IMR-90 (cell line): ENCODE results near the gene IL24. TPM values are rescaled to one million over a fixed set of nuclear protein-coding genes. Genes with fewer than 3 reads are reported as not detected.

Experiments
- ATAC-seq: fragments of 200-7000 bp; cut with Tn5 transposase; 2 replicates; pipeline ENCODE4 v1.9.1; 2020; ENCODE audit warnings: low read depth, mild to moderate bottlenecking, moderate library complexity
- BruUV-seq: library from RNA; stranded (reverse); fragments of 400-500 nt; replicated peaks from 2 replicates; lab custom pipeline; 2021; lab: Mats Ljungman, UMichigan
- CTCF ChIA-PET: fragments of 300-600 bp; formaldehyde crosslinking; extraction: SDS; loops from one replicate; lab custom pipeline; 2021; ENCODE audit warnings: antibody characterized with exemption; lab: Yijun Ruan, JAX
- POLR2A ChIA-PET: fragments of 300-600 bp; sonication (Branson Sonifier 250); formaldehyde crosslinking; loops from one replicate; lab custom pipeline; 2022; ENCODE audit warnings: antibody characterized with exemption; ENCODE audit not compliant: unreplicated experiment; lab: Charles Lee
- DNase-seq: peaks from one replicate; pipeline ENCODE4 v3.0.0; 2013
- H2AFZ ChIP-seq: replicated peaks from 2 replicates; pipeline ENCODE3; 2013; ENCODE audit warnings: low read length, mild to moderate bottlenecking; ENCODE audit not compliant: poor library complexity
- H2AK5ac ChIP-seq: 2 replicates; pipeline ENCODE4 v1.6.1; 2013; ENCODE audit warnings: low read depth, low read length, inconsistent platforms
- H2AK9ac ChIP-seq: replicated peaks from 2 replicates; pipeline ENCODE3; 2013; ENCODE audit warnings: mild to moderate bottlenecking, low read depth, low read length, moderate library complexity; ENCODE audit not compliant: poor library complexity
- H2BK120ac ChIP-seq: 2 replicates; pipeline ENCODE4 v1.6.1; 2013; ENCODE audit warnings: low read depth, low read length, inconsistent platforms
- H2BK15ac ChIP-seq: 3 replicates; pipeline ENCODE4 v1.6.1; 2013; ENCODE audit warnings: low read depth, low read length, inconsistent platforms
- H2BK20ac ChIP-seq: 2 replicates; pipeline ENCODE4 v1.6.1; 2013; ENCODE audit warnings: low read depth, mild to moderate bottlenecking, inconsistent platforms, low read length, moderate library complexity
- H2BK5ac ChIP-seq: 2 replicates; pipeline ENCODE4 v1.6.1; 2013; ENCODE audit warnings: mild to moderate bottlenecking, low read depth, low read length, inconsistent platforms; ENCODE audit not compliant: poor library complexity, severe bottlenecking
- H3K14ac ChIP-seq: replicated peaks from 2 replicates; pipeline ENCODE4 v1.6.1; 2013; ENCODE audit warnings: low read depth, low read length, inconsistent platforms
- H3K18ac ChIP-seq: 2 replicates; pipeline ENCODE4 v1.6.1; 2013; ENCODE audit warnings: low read depth, low read length, control low read depth
- H3K23ac ChIP-seq: 2 replicates; pipeline ENCODE4 v1.6.1; 2013; ENCODE audit warnings: low read depth, low read length, inconsistent platforms
- H3K27ac ChIP-seq: 2 replicates; pipeline ENCODE4 v1.5.1; 2013; ENCODE audit warnings: mild to moderate bottlenecking, control low read depth, low read length; ENCODE audit not compliant: insufficient read depth
- H3K27me3 ChIP-seq: 2 replicates; pipeline ENCODE4 v1.6.1; 2013; ENCODE audit warnings: low read length; ENCODE audit not compliant: control insufficient read depth, insufficient read depth
- H3K36me3 ChIP-seq: 2 replicates; pipeline ENCODE4 v1.6.1; 2013; ENCODE audit warnings: low read length, mixed read lengths; ENCODE audit not compliant: control insufficient read depth, insufficient read depth
- H3K4ac ChIP-seq: 2 replicates; pipeline ENCODE4 v1.6.1; 2013; ENCODE audit warnings: low read depth, low read length, inconsistent platforms
- H3K4me1 ChIP-seq: 2 replicates; pipeline ENCODE4 v1.6.1; 2013; ENCODE audit warnings: low read length, mixed read lengths; ENCODE audit not compliant: control insufficient read depth, insufficient read depth
- H3K4me2 ChIP-seq: 2 replicates; pipeline ENCODE4 v1.6.1; 2013; ENCODE audit warnings: low read depth, mild to moderate bottlenecking, control low read depth, low read length, moderate library complexity
- H3K4me3 ChIP-seq: 2 replicates; pipeline ENCODE4 v1.5.1; 2013; ENCODE audit warnings: low read depth, mild to moderate bottlenecking, control low read depth, low read length, moderate library complexity; ENCODE audit not compliant: insufficient read depth
- H3K56ac ChIP-seq: 2 replicates; pipeline ENCODE4 v1.6.1; 2013; ENCODE audit warnings: low read length, inconsistent platforms; ENCODE audit not compliant: insufficient read depth; ENCODE audit errors: extremely low read depth
- H3K79me1 ChIP-seq, 2 experiments: 2 replicates each; pipeline ENCODE4 v1.6.1; 2013; ENCODE audit warnings: low read length in 2 of 2, inconsistent platforms in 1 of 2, low read depth in 1 of 2
- H3K9ac ChIP-seq: 2 replicates; pipeline ENCODE4 v1.6.1; 2013; ENCODE audit warnings: low read depth, low read length, control low read depth
- H3K9me1 ChIP-seq: 2 replicates; pipeline ENCODE4 v1.6.1; 2013; ENCODE audit warnings: low read length, inconsistent platforms; ENCODE audit not compliant: insufficient read depth
- H3K9me3 ChIP-seq: 2 replicates; pipeline ENCODE4 v1.6.1; 2013; ENCODE audit warnings: low read length; ENCODE audit not compliant: control insufficient read depth, insufficient read depth
- H4K20me1 ChIP-seq: 2 replicates; pipeline ENCODE4 v1.6.1; 2013; ENCODE audit warnings: low read length, inconsistent platforms; ENCODE audit not compliant: insufficient read depth
- H4K5ac ChIP-seq: 2 replicates; pipeline ENCODE4 v1.6.1; 2013; ENCODE audit warnings: mild to moderate bottlenecking, low read depth, low read length, control low read depth
- H4K8ac ChIP-seq, 2 experiments: 2 replicates each; pipeline ENCODE4 v1.6.1; 2013; ENCODE audit warnings: low read depth in 2 of 2, low read length in 2 of 2, control low read depth in 1 of 2, inconsistent platforms in 1 of 2
- H4K91ac ChIP-seq: 2 replicates; pipeline ENCODE4 v1.6.1; 2013; ENCODE audit warnings: low read depth, low read length, inconsistent platforms; ENCODE audit not compliant: insufficient read depth
- BHLHE40 ChIP-seq: fragments of 150-350 bp; IDR thresholded peaks from 2 replicates; pipeline ENCODE4 v1.6.1; 2016; ENCODE audit warnings: mild to moderate bottlenecking, low read depth, low read length
- CEBPB ChIP-seq: IDR thresholded peaks from 2 replicates; pipeline ENCODE4 v1.6.1; 2012; ENCODE audit warnings: low read depth, low read length, improper control_type of control experiment
- FOS ChIP-seq: fragments of 150-350 bp; IDR thresholded peaks from 2 replicates; pipeline ENCODE4 v1.6.1; 2016; ENCODE audit warnings: low read depth, low read length
- RCOR1 ChIP-seq: IDR thresholded peaks from 2 replicates; pipeline ENCODE4 v1.6.1; 2012; ENCODE audit warnings: mild to moderate bottlenecking, low read length, improper control_type of control experiment; ENCODE audit not compliant: insufficient replicate concordance
- WGBS, 2 experiments: methylation state at CpG; one replicate each; pipeline versions ENCODE4 v1.1.5 to v1.1.7; 2013; ENCODE audit warnings: missing lambda C conversion rate in 2 of 2; ENCODE audit not compliant: insufficient read length in 1 of 2; ENCODE audit errors: extremely low coverage in 2 of 2; 5-methylcytosine and 5-hydroxymethylcytosine counted together
- dilution Hi-C: fragments of 300-500 bp; cut with HindIII; formaldehyde crosslinking; loops from one replicate; pipeline ENCODE4 v1.14.3; 2018; ENCODE audit warnings: low sequenced_read_pairs; ENCODE audit not compliant: unreplicated experiment
- in situ Hi-C: fragments of 300-500 bp; cut with MboI; formaldehyde crosslinking; loops from 3 replicates; pipeline ENCODE4 v1.14.3; 2019; ENCODE audit warnings: low sequenced_read_pairs, inconsistent platforms, mixed read lengths
- intact Hi-C: fragments of 100-400 bp; cut with micrococcal nuclease; formaldehyde crosslinking; loops from 2 replicates; pipeline ENCODE4 v1.10.0; 2022
- polyA plus RNA-seq, 3 experiments: library from polyadenylated mRNA; depleted of rRNA; stranded (reverse); fragments of >200 nt; gene quantifications; 2 replicates each; pipeline ENCODE4 v1.2.3, GENCODE V29; 2012; ENCODE audit warnings: low replicate concordance in 1 of 3
- total RNA-seq: library from RNA; depleted of rRNA; stranded (reverse); fragments of >200 nt; gene quantifications from 2 replicates; pipeline ENCODE4 v1.2.3, GENCODE V29; 2012

Gene IL24
- total and polyA plus RNA-seq, 2 of the 4 experiments (the other 2 are of a cell fraction), result 0.12 to 0.18 TPM

DNA sequence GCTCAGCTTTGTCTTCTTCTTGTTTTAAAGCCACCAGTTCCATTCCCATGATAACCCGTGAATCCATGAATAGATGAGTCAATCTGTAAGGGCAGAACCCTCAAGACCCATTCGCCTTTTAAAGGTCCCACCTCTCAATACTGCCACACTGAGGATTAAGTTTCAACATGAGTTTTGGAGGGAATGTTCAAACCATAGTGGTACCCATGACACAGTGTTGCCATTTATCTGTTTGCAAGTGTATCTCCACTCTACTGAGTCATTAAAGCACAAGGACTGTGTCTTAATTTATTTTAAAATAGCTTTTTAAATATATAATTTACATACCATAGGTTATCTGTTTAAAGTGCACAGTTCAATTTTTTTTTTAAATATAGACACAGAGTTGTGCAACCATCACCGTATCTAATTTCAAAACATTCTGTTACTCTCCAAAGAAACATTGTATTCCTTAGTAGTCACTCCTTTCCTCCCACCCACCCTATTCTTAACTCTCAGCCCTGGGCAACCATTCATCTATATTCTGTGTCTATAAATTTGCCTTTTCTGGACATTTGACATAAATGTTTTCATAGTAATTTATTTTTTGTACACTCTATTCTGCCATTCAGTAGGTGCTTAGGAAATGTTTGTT, 4.8 kb upstream of the IL24 start:
- peak overlapping the region; percentile 66 for H3K18ac ChIP-seq
- WGBS, 2 experiments, result 0% methylated on average over 1 of the region's 3 CpGs; no CpG with 5 or more reads in 1 of the 2 experiments
- peak; percentile 50 for ATAC-seq
- peak overlapping the region in 1 of 2 experiments; percentile 48; a peak in 1 of 4 replicates for H4K8ac ChIP-seq
- H4K20me1 ChIP-seq, result no peaks in the 10 kb centered on the region
- H2BK120ac ChIP-seq, result peak overlapping the region; percentile 65
- in situ Hi-C loops (no loop called here), intact Hi-C loops (no loop called here), dilution Hi-C loops (no loop called here)
- 0 out of 2 replicates have a peak overlapping the region, but pooled peaks have one; percentile 27 for H3K23ac ChIP-seq
- H3K14ac ChIP-seq, result peak overlapping the region; percentile 74
- peaks cover 0 to 13% of the 10 kb centered on the region in 2 experiments; a peak in 1 of 4 replicates for H3K79me1 ChIP-seq
- no TSS peak for BruUV-seq
- H2AK9ac ChIP-seq, result no peak overlapping the region
- peak overlapping the region; percentile 22; the same call in 1 of the 2 replicates for H3K27ac ChIP-seq
- H3K56ac ChIP-seq, result no peak overlapping the region
- H4K5ac ChIP-seq, result peak overlapping the region; percentile 46; the same call in 1 of the 2 replicates
- H3K27me3 ChIP-seq, result no peaks in the 10 kb centered on the region
- H3K36me3 ChIP-seq, result no peaks in the 10 kb centered on the region
- H4K91ac ChIP-seq, result no peak overlapping the region
- peaks cover 36% of the 10 kb centered on the region for H3K4me1 ChIP-seq
- H3K9ac ChIP-seq, result no peak overlapping the region
- H2AK5ac ChIP-seq, result peak overlapping the region; percentile 20; the same call in 1 of the 2 replicates
- no peak overlapping the region for H2AFZ ChIP-seq
- H3K9me3 ChIP-seq, result no peaks in the 10 kb centered on the region
- POLR2A ChIA-PET, result interaction anchor here (0.7 kb wide), 1 partner anchor 27 kb away, joined by 14 read pairs; no protein-coding TSS in a partner anchor
- DNase-seq, result peak; percentile 84
- peak overlapping the region; percentile 26 for H3K4me2 ChIP-seq
- H3K9me1 ChIP-seq, result peaks cover 39% of the 10 kb centered on the region
- CTCF ChIA-PET, result interaction anchor here (0.6 kb wide), 1 partner anchor 17 kb away, joined by 3 read pairs; no protein-coding TSS in a partner anchor
- peak overlapping the region; percentile 59 for H2BK5ac ChIP-seq
- TF ChIP-seq FOS (peak; percentile 26; the same call in 1 of the 2 replicates), BHLHE40 (peak; percentile 21; the same call in 1 of the 2 replicates), CEBPB (peak; percentile 98), RCOR1 (no peak)
- H2BK15ac ChIP-seq, result peak overlapping the region; percentile 73; the same call in 2 of the 3 replicates
- peak overlapping the region; percentile 91; the same call in 1 of the 2 replicates for H2BK20ac ChIP-seq
- H3K4ac ChIP-seq, result peak overlapping the region; percentile 85
- H3K4me3 ChIP-seq, result no peak overlapping the region
